Inflammatory macrophage treated with lipopolysaccharide for 1 hour (primary cell): ENCODE results near the gene PSIP1.
A peak's percentile ranks its signal among the peaks of the same experiment; 100 is the strongest.
"Not testable (repeated sequence)": the region's sequence is repeated elsewhere in the genome, so short reads cannot be mapped to it uniquely, and the experiment has no call there.

ENCODE experiments used
- DNase-seq, 2 donors: peaks; one replicate each; pipeline ENCODE4 v3.0.0-alpha.2; 2020 to 2022

Gene PSIP1

DNA sequence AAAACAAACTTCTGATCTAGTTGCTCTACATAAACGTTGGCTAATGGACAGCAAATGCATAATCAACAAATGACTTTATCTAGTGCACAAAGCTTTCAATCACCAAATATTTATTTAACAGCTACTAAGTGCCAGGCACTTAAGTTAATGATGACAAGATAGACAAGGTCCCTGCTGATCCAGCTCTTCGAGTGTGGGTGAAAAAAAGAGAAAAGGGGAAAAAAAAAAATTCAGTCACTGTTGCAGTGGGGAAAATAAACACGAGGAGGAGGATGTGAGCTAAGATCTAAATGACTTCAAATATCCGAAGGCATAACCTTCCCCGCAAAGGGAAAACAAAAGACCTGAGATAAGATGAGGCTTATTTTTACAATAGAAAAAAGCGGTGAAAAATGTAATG lies 9.6 kb downstream of the PSIP1 start:
- DNase-seq, result no peak

DNA sequence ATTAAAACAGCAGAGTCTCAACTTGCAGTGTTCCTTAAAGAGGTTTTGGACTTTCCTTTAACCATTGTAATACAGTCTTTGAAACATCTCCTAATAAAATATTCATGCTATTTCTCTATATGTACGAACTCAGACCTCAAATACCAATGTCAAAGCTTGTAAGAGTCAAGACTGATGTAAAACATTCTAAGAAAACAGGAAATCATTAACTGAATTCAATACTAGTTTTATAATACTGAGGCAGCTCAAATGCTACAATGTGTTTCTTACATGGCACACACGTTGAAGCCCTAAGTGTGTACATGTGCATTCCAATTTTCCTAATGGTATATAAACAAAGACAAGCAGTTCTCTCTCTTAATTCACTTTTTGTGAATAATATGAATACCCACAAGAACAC lies 11.6 kb downstream of the PSIP1 start:
- DNase-seq, result no peak

DNA sequence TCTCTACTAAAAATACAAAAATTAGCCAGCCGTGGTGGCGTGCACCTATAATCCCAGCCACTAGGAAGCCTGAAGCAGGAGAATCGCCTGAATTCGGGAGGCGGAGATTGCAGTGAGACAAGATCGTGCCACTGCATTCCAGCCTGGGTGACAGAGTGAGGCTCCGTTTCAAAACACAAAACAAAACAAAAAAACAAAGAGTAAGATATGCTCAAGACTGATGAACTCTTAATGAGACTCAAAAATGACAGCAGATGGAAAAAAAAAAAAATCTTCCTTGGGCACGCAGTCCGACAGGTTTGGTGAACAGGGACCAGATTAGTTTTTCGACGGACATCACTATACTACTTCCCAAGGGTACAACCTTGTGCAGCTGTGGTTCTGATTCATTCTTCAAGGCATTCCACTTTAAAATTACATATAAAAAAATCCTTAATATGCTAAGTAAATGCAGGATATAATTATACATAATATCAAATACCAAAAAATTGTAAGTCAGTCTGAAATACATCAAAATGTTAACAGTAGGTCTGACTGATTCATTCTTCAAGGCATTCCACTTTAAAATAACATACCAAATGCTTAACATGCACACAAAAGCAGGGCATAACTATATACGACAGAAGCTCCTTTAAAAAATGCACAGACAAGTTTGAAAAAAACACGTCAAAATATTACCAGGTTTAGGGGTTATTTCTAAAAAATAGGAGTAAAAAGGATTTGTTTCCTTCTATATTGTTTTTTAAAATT lies 12.3 kb downstream of the PSIP1 start:
- no peak for DNase-seq

DNA sequence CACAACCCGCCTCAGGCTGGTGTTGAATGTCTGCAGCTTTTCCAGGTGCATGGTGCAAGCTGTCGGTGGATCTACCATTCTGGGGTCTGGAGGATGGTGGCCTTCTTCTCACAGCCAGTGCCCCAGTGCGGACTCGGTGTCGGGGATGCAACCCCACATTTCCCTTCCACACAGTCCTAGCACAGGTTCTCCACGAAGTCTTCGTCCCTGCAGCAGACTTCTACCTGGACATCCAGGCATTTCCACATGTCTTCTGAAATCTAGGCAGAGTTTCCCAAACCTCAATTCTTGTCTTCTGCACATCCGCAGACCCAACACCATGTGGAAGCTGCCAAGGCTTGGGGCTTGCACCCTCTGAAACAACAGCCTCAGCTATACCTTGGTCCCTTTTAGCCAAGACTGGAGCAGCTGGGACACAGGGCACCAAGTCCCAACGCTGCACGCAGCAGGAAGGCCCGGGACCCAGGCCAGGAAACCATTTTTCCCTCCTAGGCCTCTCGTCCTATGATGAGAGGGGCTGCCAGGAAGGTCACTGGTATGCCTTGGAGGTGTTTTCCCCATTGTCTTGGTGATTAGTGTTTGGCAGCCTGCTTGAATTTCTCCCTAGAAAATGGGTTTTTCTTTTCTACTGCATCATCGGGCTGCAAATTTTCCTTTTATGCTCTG lies 18.2 kb downstream of the PSIP1 start:
- DNase-seq, result no peak

DNA sequence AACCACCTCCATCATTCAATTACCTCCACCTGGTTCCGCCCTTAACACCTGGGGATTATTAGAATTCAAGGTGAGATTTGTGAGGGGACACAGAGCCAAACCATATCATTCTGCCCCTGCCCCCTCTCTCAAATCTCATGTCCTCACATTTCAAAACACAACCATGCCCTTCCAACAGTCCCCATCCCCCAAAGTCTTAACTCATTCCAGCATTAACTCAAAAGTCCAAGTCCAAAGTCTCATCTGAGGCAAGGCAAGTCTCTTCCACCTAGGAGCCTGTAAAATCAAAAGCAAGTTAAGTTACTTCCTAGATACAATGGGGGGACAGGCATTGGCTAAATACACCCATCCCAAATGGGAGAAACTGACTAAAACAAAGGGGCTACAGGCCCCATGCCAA lies 18.8 kb downstream of the PSIP1 start:
- DNase-seq, result no peak

DNA sequence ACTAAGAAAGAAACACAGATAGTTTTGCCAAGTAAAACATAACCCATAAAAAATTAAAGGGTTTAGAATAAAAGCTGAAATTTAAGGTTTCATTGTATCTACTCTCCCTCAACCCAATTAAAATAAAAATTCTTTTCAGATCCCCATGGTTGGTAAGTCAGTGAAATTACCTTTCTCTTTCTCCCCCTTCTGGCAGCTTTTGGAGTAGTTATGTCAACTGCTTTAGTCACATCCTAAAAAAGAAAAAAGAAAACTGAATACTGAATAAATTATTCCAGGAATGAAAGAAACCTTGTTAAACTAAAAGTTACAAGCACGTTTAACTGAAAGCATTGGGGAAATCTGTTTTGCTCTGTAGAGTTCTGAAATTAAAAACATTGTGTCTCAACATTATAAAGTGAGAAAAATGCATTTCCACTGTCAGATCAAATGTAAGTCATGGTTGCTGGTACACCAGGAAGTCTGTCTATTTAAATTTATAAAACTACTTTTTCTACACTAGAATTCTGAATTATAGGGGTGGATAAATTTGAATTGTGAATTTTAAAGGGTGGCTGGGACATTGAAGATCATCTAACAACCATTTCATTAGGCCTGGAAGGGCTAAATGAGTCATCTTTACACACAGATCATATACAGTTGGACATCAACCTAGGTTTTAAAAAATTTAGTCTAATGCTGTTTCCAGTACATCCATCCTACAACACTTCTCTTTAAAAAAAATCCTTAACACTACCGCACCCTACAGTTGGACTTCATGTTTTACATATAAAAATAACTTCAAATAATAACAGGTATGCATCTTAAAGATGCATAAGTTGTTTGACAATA lies 24.7 kb downstream of the PSIP1 start:
- DNase-seq, result peak in 1 of 2 donors; percentile 25

DNA sequence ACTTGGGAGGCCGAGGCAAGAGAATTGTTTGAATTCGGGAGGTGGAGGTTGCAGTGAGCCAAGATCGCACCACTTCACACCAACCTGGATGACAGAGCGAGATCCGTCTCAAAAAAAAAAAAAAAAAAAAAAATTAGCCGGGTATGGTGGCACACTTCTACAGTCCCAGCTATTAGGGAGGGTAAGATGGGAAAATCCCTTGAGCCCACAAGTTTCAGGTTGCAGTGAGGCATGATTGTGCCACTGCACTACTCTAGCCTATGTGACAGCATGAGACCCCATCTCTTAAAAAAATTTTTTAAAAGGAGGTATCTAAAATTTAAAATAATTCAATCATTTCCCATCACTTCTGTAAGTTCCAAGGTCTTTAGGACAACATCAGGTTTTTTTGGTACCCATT lies 26.0 kb downstream of the PSIP1 start:
- DNase-seq, result no peak

DNA sequence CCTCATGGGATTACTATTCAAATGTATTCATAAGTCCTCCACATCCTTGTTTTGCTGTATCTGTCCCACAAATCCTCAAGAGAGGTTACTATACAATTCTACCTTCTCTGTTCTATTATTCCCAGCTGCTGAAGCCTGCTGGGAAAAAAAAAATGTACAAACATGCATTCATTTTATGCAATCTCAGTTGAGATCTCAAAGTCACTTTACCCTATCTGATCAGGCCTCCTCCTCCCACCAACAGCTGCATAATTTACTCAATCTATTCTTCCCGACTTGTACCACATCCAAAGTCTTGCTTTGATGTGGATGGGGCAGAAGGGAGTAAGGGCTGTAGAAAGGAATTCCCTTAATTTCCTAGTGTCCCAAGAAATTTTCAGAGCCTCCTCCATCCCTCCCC lies 28.6 kb downstream of the PSIP1 start:
- no peak for DNase-seq

DNA sequence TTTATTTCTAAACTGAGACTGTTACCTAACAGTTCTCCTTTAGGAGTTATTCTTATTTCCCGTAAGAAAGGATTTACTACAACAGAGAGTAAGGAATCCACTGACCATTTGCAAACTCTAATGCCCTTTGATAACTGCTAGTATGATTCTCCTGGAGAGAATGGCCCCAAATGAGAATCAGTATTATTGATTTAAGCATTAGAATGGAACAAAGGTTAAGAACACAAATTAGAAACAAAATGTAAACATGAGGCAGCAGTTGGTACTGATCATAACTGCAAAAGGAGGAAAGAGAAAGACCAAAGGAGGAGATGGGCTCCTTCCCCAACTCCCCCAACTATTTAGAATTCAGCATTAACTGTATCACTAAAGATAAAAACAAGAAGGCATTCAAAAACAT lies 30.7 kb downstream of the PSIP1 start:
- no peak for DNase-seq

DNA sequence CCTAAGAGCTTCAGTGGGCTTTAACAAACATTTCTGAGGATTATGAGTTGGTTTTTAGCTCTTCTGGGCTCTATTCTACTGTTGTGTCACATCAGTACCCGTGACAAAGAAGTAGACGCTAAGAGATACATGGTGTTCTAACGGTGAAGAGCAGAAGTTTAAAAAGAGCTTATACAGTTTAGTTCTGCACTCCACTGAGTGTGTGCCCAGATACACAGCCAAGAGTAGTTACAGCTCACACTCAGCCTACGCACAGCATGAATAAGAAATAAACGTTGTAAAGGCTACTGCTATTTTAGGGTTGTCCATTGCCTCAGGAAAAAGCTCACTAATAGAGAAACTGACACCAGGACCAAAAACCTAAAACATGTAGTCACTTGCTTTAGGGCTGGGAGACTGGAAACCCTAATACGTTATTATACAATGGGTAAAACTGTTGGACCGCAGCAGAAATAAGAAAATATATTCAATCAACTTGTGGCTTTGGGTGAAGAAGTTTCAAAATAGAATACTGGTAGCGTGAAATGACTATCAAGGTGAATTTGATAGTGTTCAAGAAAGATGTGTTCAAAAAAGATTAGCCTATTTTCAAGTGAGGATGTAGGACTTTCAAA lies 34.7 kb downstream of the PSIP1 start:
- no peak for DNase-seq

DNA sequence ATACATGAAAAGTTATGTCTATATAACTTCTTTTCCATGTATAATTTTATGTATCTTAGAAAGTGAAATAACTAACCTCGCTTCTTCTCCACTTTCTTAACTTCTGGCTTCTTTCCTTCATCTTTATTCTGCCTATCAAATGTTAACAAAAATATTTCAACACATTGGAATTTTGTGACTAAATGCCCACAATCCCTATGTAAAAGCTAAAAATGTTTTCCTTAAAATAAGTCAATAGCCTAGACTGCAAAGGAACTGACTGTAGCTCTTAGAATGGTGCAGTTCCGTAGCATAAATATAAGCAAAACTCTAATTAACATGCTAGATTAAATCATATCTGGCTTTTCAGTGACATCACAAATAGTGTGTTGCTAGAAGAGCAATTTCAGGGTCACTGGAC lies 40.9 kb downstream of the PSIP1 start:
- DNase-seq, result no peak

DNA sequence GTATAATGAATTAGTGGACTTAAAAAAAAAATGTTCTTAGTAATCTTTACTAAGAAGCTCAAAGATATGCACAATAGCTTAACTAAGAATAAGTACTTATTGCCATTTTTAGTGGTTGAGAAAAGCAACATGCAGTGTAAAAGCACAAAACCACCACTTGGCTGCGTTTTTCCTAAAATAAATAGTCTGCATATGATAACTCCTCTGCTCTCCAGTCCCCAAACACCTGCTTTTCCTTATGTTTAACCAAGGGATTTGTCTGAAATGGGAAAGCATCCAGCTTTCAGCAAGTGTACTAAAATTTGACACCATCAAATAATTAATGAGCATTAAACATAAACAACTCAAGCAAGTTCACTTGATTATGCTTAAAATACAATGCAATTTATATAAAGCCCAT lies 41.4 kb downstream of the PSIP1 start:
- DNase-seq, result no peak

DNA sequence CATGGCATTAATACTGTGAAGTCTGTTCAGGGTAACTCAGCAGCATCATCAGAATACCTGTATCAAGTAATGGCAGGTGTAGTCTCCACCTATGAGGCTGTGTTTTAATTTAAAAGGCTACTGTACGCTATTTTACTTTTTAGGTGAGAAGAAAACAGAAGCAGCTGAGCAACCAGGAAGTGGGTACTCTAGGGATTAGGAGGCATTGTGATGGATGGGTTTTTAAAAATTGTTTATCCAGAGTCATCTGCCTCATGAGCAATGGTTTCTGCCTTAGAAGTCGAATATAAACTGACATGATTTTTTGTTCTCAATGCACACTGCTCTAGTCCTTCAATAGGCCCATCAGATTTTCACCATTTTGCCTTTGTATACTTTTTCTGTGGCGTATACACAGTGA lies 42.6 kb downstream of the PSIP1 start:
- no peak for DNase-seq

DNA sequence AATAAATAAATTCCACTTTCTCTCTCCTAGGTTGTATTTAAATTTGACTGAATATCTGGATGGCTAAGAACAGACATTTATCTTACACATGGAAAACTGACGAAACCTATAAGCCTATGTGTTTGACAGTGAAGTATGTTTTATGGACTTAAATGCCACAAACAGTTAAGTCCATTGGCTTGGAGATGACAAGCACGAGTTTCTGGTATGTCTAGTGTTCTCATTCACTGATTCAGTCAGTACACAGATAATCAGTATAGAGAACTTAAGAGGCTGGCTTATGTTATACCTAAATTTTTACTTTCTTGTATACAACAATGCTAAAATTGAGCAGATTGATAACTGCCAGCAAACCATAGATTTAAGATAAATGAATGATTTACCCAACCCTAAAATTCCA lies 49.2 kb downstream of the PSIP1 start:
- DNase-seq, result no peak

DNA sequence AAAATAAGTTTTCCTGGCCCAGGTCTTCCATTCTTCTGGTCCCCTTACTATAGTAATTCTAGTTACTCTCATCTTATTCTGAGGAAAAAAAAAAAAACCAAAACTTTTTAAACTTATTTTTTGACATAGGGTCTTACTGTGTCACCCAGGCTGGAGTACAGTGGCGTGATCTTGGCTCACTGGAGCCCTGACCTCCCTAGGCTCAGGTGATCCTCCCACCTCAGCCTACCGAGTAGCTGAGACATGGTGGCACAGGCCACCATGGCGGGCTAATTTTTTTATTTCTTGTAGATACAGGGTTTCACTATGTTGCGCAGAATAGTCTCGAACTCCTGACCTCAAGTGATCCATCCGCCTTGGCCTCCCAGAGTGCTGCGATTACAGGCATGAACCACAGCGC lies 49.7 kb downstream of the PSIP1 start:
- no peak for DNase-seq

DNA sequence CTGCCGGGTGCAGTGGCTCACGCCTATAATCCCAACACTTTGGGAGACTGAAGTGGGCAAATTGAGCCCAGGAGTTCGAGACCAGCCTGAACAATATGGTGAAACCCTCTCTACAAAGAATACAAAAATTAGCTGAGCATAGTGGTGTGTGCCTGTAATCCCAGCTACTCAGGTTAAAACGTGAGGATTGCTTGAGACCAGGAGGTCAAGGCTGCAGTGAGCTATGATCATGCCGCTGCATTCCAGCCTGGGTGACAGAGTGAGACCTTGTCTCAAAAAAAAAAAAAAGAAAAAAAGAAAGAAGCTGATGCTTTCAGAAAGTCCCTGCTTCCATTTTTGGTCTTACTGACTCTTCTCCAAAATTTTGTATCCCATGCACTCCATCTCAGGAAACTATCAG lies 56.8 kb downstream of the PSIP1 start:
- no peak for DNase-seq

DNA sequence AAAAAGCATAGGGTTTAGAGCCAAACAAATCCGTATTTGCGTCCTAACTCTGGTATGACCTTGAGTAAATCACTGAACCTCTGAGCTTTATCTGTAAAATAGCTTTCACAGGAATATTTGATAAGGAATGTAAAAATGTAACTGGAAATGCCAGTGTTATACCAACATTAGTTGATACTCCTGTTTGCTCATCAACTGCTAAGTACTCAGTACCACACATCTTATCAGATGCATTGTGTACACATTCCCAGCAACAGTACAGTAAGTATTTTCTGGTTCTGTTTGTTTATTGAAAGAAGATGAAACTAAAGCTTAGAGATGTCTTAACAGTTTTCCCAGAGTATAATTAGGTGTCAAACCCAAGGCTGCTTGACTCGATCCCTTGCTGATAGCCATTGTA lies 66.6 kb downstream of the PSIP1 start:
- DNase-seq, result no peak

DNA sequence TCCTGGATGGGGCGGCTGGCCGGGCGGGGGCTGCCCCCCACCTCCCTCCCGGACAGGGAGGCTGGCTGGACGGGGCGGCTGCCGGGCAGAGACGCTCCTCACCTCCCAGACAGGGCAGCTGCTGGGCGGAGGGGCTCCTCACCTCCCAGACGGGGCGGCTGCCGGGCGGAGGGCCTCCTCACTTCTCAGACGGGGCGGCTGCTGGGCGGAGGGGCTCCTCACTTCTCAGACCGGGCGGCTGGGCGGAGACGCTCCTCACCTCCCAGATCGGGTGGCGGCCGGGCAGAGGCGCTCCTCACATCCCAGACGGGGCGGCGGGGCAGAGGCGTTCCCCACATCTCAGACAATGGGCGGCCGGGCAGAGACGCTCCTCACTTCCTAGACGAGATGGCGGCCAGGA lies 68.5 kb downstream of the PSIP1 start:
- DNase-seq, result not testable (repeated sequence)

DNA sequence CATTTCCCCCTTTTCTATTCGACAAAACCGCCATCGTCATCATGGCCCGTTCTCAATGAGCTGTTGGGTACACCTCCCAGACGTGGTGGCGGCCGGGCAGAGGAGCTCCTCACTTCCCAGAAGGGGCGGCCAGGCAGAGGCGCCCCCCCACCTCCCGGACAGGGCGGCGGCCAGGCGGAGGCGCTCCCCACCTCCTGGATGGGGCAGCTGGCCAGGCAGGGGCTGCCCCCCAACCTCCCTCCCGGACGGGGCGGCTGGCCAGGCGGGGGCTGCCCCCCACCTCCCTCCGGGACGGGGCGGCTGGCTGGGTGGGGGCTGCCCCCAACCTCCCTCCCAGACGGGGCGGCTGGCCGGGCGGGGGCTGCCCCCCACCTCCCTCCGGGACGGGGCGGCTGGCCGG lies 68.9 kb downstream of the PSIP1 start:
- DNase-seq, result not testable (repeated sequence)

DNA sequence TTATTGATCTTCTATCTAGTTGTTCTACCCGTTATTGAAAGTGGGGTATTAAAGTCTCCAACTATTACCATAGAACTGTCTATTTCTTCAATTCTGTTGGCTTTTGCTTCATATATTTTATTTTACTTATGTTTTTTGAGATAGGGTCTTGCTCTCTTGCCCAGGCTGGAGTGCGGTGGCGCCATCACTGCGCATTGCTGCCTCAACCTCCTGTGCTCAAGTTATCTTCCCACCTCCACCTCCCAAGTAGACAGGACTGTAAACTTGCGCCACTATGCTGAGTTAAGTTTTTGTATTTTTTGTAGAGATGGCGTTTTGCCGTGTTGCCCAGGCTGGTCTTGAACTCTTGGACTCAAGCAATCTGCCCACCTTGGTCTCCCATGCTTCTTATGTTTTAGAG lies 71.9 kb downstream of the PSIP1 start:
- no peak for DNase-seq

DNA sequence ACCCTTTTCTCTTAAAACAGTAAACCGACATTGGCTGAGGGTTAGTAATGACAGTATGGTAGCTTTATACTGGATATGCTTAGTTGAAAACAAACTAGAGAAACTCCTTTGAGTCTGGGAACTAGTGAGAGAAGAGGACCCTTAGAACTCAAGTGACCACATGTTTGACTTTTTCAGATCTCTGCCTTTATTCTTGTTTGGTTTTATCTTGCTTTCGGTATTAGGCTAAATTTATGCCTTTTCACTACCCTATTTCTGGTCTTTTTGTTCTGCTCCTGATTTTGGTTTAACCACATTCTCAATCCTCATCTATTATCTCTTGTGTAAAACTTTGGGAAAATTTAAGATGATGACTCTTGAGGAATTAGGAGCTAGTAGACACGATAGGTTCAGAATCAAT lies 77.1 kb downstream of the PSIP1 start:
- DNase-seq, result no peak

DNA sequence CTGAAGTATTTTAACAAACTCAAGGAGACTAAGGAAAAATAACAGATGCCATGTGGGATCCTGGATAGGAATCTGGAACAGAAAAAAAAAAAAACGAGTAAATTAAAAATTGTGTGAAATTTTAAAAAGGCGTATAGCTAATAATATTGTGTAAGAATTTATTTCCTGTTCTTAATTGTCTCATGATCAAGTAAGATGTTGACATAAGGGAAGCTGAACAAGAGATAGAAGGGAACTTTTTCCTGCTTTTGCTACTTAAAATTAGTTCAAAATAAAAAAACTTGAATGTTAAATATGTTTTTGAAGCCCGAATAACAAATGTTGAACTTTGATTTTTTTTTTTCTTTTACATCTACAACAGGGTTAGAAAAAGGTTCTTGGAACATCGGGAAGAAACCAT lies 77.6 kb downstream of the PSIP1 start:
- DNase-seq, result peak; percentile 47 to 57
